ENCODE results near the gene LRRC38.

- TF ChIP-seq, protein P1, sequence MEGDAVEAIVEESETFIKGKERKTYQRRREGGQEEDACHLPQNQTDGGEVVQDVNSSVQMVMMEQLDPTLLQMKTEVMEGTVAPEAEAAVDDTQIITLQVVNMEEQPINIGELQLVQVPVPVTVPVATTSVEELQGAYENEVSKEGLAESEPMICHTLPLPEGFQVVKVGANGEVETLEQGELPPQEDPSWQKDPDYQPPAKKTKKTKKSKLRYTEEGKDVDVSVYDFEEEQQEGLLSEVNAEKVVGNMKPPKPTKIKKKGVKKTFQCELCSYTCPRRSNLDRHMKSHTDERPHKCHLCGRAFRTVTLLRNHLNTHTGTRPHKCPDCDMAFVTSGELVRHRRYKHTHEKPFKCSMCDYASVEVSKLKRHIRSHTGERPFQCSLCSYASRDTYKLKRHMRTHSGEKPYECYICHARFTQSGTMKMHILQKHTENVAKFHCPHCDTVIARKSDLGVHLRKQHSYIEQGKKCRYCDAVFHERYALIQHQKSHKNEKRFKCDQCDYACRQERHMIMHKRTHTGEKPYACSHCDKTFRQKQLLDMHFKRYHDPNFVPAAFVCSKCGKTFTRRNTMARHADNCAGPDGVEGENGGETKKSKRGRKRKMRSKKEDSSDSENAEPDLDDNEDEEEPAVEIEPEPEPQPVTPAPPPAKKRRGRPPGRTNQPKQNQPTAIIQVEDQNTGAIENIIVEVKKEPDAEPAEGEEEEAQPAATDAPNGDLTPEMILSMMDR (IDR thresholded peaks at IDR 0.05), result no peak
- TF ChIP-seq POLR2A (IDR thresholded peaks at IDR 0.05) (no peak), EP300 (IDR thresholded peaks at IDR 0.05) (no peak)
Measured at GRCh38 chr1:13482600-13482999, 31.2 kb downstream of the LRRC38 start.

Measured in upper lobe of left lung (tissue), 4 donors.